GM23248 (cell line): ENCODE data around the gene DTNA.

Experiments
- EZH2 ChIP-seq: fragments of 200-600 bp; sonication (generic); IDR thresholded peaks from 2 replicates; pipeline ENCODE4 v1.6.1; 2018; ENCODE audit warnings: antibody characterized with exemption, mild to moderate bottlenecking; ENCODE audit not compliant: insufficient read depth, poor library complexity, severe bottlenecking
- EZH2phosphoT487 ChIP-seq: fragments of 200-600 bp; sonication (generic); IDR thresholded peaks from 2 replicates; pipeline ENCODE4 v1.6.1; 2018; ENCODE audit warnings: antibody characterized with exemption, moderate library complexity, mild to moderate bottlenecking, low read depth; ENCODE audit not compliant: insufficient read depth

GRCh38 chr18:34803877-34804400 is 93.8 kb downstream of the DTNA start:
- no peak for TF ChIP-seq EZH2phosphoT487
- TF ChIP-seq EZH2, result no peak
